Measurements from ENCODE around the gene MAMDC4.

Gene MAMDC4

GRCh38 chr9:136844761-136845464 is 7.2 kb upstream of the MAMDC4 start:
- in situ Hi-C loops (cut with HindIII; ENCODE audit: low sequenced_read_pairs): no loop called here
- TF ChIP-seq CTCF (IDR thresholded peaks at IDR 0.05; ENCODE audit: low read depth, low read length, missing control alignments): no peak
- H3K4me3 ChIP-seq (ENCODE audit: low read depth, low read length): no peak overlapping the region
- DNase-seq (ENCODE audit: low read depth): no peak

- no peak overlapping the region for H3K4me3 ChIP-seq (ENCODE audit: low read depth, low read length)
- TF ChIP-seq CTCF (IDR thresholded peaks at IDR 0.05; ENCODE audit: low read depth, low read length, missing control alignments): no peak
- in situ Hi-C loops (cut with HindIII; ENCODE audit: low sequenced_read_pairs): no loop called here
- DNase-seq (ENCODE audit: low read depth): no peak
These were observed 6.5 kb upstream of the MAMDC4 start for GRCh38 chr9:136845465-136846260.

GRCh38 chr9:136846376-136847087 is 5.6 kb upstream of the MAMDC4 start:
- no peak overlapping the region for H3K4me3 ChIP-seq (ENCODE audit: low read depth, low read length)
- in situ Hi-C loops (cut with HindIII; ENCODE audit: low sequenced_read_pairs): no loop called here
- no peak for DNase-seq (ENCODE audit: low read depth)
- TF ChIP-seq CTCF (IDR thresholded peaks at IDR 0.05; ENCODE audit: low read depth, low read length, missing control alignments): no peak

- no peak for DNase-seq (ENCODE audit: low read depth)
- no peak for TF ChIP-seq CTCF (IDR thresholded peaks at IDR 0.05; ENCODE audit: low read depth, low read length, missing control alignments)
- H3K4me3 ChIP-seq (ENCODE audit: low read depth, low read length): peak overlapping the region; percentile 70
- in situ Hi-C loops (cut with HindIII; ENCODE audit: low sequenced_read_pairs): no loop called here
These were observed 4.9 kb upstream of the MAMDC4 start for GRCh38 chr9:136847088-136847825.

GRCh38 chr9:136847826-136848392 is 4.2 kb upstream of the MAMDC4 start:
- TF ChIP-seq CTCF (IDR thresholded peaks at IDR 0.05; ENCODE audit: low read depth, low read length, missing control alignments): no peak
- peak overlapping the region; percentile 70 for H3K4me3 ChIP-seq (ENCODE audit: low read depth, low read length)
- DNase-seq (ENCODE audit: low read depth): no peak
- in situ Hi-C loops (cut with HindIII; ENCODE audit: low sequenced_read_pairs): no loop called here
